NCI-H1694 (cell line): ENCODE measurements around the gene MAGEB16.

Source experiments
- DNase-seq: peaks from one replicate; lab custom pipeline; 2025; lab: John Stamatoyannopoulos, UW

Gene MAGEB16

DNA sequence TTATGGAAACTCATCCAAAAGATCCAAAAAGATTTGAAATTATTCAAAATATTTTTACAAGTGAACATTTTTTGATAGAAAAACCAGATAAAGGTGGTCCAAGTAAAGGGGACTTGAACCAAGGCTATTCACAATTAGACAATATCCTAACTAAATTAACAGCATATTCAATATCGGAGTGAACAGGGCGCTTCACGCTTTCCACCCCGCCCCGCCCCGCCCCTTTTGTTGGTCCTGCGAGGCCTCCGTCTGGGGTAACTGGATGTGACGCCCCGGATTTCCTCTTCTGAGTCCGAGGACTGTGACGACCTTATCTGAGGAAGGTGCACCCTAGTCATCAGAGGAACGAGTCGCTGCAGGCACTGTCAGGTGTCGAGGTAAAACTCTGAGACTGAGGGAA, at the start of gene MAGEB16:
Gene MAGEB16 (plus strand): TSS at position 301 of the 400 bp plus-strand sequence. CDS start 3,855 bp downstream, outside the sequence.
- DNase-seq = no peak

GRCh38 chrX:35773958-35774564, 24.1 kb upstream of the MAGEB16 start:
- no peak for DNase-seq

DNA sequence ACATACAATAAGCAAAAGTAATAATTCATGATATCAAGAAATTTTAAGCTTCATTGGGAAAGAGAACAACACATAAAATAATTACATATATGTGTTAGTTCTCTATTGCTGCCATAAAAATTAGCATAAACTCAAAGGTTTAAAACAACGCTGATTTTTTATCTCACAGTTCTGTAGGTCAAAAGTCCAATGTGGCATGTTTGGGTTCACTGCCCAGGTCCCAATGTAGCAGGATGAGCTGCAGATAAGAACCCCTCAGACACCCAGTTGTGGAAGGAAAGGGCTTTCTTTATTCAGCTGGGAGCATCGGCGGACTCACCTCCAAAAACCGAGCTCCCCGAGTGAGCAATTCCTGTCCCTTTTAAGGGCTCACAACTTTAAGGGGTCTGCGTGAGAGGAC, 13.1 kb upstream of the MAGEB16 start:
- no peak for DNase-seq

DNA sequence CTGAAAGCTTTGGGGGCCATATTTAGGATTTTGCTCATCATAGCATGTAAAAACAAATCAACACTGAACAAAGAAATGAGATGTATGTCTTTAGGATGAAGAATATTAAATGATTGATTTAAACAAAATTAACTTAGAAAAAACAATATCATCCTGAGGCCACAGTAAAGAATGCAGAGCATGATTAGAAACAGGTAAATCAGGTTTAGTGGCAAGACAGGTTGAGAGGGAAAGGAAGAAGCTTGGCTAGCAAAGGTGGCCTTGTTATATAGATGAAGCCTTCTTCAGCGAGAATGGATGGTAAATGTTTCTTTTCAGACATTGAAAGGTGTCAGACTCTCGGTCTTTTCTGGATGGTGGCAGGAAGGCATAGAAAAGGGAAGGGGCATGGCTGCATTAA, 11.9 kb upstream of the MAGEB16 start:
- no peak for DNase-seq

GRCh38 chrX:35787867-35788266, 10.3 kb upstream of the MAGEB16 start:
- no peak for DNase-seq

DNA sequence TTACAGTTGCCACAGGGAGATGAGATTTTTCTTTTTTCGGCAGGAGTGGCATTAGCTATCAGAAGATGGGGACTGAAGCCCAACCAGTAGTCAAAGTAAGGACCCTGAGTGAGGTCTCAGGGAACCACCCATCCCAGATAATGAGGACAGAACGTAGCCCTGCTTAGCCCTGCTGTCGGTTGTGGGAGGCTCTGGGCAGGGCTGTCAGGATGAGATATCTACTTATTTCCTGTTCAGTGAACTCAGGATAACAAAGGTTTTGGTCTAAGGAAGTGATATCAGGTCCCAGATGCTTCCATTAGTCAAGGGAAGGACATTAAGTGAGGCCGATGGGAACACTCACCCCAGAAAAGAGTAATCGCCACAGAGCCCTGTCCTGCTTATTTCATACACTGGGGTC, 2.3 kb downstream of the MAGEB16 start:
- DNase-seq = no peak

GRCh38 chrX:35809781-35810180, 11.6 kb downstream of the MAGEB16 start:
- DNase-seq = no peak

DNA sequence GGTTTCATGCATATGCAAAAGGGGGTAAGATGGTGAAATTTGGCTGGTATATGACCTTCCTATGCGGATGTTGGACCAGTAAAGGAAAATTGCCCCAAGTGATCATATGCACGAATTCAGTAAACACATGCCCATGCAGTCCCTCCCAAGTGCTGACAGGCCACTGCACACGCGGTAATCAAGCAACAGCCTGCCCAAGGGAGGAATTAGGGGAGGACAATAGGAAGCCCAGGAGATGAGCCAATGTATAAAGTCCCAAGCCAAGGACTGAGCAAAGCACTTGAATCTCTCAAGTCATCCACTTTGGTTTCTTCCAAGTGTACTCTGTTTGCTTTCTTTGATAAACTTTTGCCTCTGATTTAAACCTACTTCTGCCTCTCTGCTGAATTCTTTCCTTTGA, 21.1 kb downstream of the MAGEB16 start:
- DNase-seq = no peak

DNA sequence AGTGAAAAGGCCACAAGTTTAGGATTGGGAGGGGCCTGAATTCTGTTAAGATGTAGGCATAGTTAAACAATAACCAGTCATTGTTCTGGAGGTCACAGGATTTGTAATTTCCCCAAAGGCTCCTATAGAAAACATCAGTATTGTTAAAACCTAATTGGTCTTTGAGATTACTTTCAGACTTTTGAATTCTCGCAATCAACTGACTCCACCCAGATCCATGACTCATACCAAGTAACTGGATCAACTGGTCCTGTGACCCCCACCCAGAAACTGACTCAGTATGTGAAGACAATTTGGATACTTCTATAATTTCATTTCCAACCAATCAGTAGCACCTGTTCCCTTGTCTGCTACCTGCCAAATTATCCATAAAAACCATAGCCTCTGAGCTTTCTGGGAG, 28.4 kb downstream of the MAGEB16 start:
- no peak for DNase-seq

- DNase-seq = no peak
Observed at GRCh38 chrX:35829501-35829900, 31.4 kb downstream of the MAGEB16 start.

- no peak for DNase-seq
Observed at GRCh38 chrX:35841872-35842271, 43.7 kb downstream of the MAGEB16 start.

DNA sequence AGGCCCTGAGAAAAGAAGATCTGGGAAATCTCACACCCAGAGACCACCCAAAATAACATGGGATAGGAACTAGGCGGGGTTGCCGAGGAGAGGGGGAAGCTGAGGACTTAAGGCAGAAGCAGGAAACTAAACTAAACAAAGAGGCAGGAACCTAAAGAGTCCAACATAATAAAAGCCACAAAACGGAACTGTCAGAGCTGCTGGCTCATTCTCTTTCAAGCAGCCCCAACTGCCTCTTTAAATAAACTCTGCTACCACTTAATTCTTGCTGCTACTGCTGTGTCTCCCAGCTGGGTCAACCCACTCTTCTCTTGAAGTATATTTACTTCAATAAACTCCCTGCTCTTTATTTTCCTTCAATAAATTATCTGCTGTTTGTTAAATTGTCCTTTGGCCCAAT, 44.5 kb downstream of the MAGEB16 start:
- no peak for DNase-seq

DNA sequence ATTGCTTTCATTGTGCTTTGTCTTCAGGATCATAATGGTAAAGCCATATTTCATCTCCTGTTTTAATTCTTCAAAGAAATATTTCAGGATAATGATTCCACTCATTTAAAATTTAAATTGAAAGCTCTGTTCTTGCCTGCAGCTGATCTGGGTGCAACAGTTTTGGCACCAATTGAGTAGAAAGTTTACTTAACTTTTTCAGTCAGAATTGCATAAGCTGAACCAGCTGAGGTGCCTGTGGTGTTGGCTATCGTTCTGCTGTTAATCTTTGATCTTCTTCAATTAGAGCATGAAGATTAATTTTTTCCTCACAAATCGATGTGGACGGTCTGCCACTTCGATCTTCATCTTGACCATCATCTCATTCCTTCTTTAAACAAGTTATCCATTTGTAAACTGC, 49.6 kb downstream of the MAGEB16 start:
- no peak for DNase-seq
